Stimulated activated CD8-positive, alpha-beta memory T cell treated with anti-CD3 and anti-CD28 coated beads, Interleukin-2, amount 100 ng/mL, for 1 hour (primary cell): ENCODE data around the gene RMDN3.
A peak's percentile ranks its signal among the peaks of the same experiment; 100 is the strongest.

ENCODE experiments used
- DNase-seq, 2 donors: peaks; one replicate each; pipeline ENCODE4 v3.0.0-alpha.2; 2020; ENCODE audit warnings: low read depth in 2 of 2

RMDN3 gene

GRCh38 chr15:40754883-40755811 is at the start of gene RMDN3:
Gene RMDN3 (minus strand): TSS chr15:40755254. CDS start chr15:40754783, 471 bp downstream.
- DNase-seq, result peak; percentile 80 to 85

- DNase-seq, result no peak
Observed at GRCh38 chr15:40803688-40804087, 48.6 kb upstream of the RMDN3 start.

GRCh38 chr15:40803076-40803475 is 48.0 kb upstream of the RMDN3 start:
- DNase-seq, result no peak

- no peak for DNase-seq
Observed at GRCh38 chr15:40799523-40799922, 44.5 kb upstream of the RMDN3 start.

GRCh38 chr15:40796512-40796911 is 41.5 kb upstream of the RMDN3 start:
- DNase-seq, result no peak

GRCh38 chr15:40796041-40796440 is 41.0 kb upstream of the RMDN3 start:
- DNase-seq, result no peak

GRCh38 chr15:40793216-40793989 is 38.3 kb upstream of the RMDN3 start:
- no peak for DNase-seq

- DNase-seq, result no peak
Observed at GRCh38 chr15:40792394-40792793, 37.3 kb upstream of the RMDN3 start.

- DNase-seq, result no peak
Observed at GRCh38 chr15:40790718-40791117, 35.7 kb upstream of the RMDN3 start.

- no peak for DNase-seq
Observed at GRCh38 chr15:40789999-40790398, 34.9 kb upstream of the RMDN3 start.

GRCh38 chr15:40789119-40789518 is 34.1 kb upstream of the RMDN3 start:
- DNase-seq, result no peak

- no peak for DNase-seq
Observed at GRCh38 chr15:40787991-40788390, 32.9 kb upstream of the RMDN3 start.

- no peak for DNase-seq
Observed at GRCh38 chr15:40787344-40787841, 32.3 kb upstream of the RMDN3 start.

- no peak for DNase-seq
Observed at GRCh38 chr15:40785814-40786213, 30.8 kb upstream of the RMDN3 start.

GRCh38 chr15:40785164-40785563 is 30.1 kb upstream of the RMDN3 start:
- no peak for DNase-seq

- DNase-seq, result peak; percentile 59 to 65
Observed at GRCh38 chr15:40782609-40783227, 27.7 kb upstream of the RMDN3 start.

- DNase-seq, result peak in 1 of 2 donors; percentile 31
Observed at GRCh38 chr15:40776537-40777141, 21.6 kb upstream of the RMDN3 start.

GRCh38 chr15:40775740-40776536 is 20.9 kb upstream of the RMDN3 start:
- no peak for DNase-seq

- no peak for DNase-seq
Observed at GRCh38 chr15:40775007-40775406, 20.0 kb upstream of the RMDN3 start.

- DNase-seq, result no peak
Observed at GRCh38 chr15:40773902-40774301, 18.8 kb upstream of the RMDN3 start.

- no peak for DNase-seq
Observed at GRCh38 chr15:40773496-40773895, 18.4 kb upstream of the RMDN3 start.
